MM.1S (cell line): ENCODE results near the gene EXOC4.

Experiments used
- DNase-seq: peaks from one replicate; pipeline ENCODE4 v3.0.0-alpha.2; 2015
- H2AFZ ChIP-seq: fragments of 300-600 bp; sonication (generic); 2 replicates; pipeline ENCODE4 v1.6.0; 2016; ENCODE audit warnings: antibody characterized with exemption, low read length
- H3F3A ChIP-seq: fragments of 300-600 bp; sonication (generic); 2 replicates; pipeline ENCODE4 v1.6.1; 2016; ENCODE audit warnings: mild to moderate bottlenecking, antibody characterized with exemption, low read length, moderate library complexity, mixed read lengths; ENCODE audit not compliant: insufficient read depth
- H3K27ac ChIP-seq: fragments of 300-600 bp; sonication (generic); 2 replicates; pipeline ENCODE4 v1.5.1; 2016; ENCODE audit warnings: mild to moderate bottlenecking, low read length
- H3K27me3 ChIP-seq: fragments of 300-600 bp; sonication (generic); replicated peaks from 2 replicates; pipeline ENCODE4 v1.6.0; 2016; ENCODE audit warnings: low read length; ENCODE audit not compliant: insufficient read depth
- H3K36me3 ChIP-seq: fragments of 300-600 bp; sonication (generic); replicated peaks from 2 replicates; pipeline ENCODE4 v1.6.1; 2016; ENCODE audit warnings: mild to moderate bottlenecking, low read length, mixed read lengths; ENCODE audit not compliant: insufficient read depth
- H3K4me1 ChIP-seq: fragments of 300-600 bp; sonication (generic); 2 replicates; pipeline ENCODE4 v1.6.1; 2016; ENCODE audit warnings: low read length, mixed read lengths
- H3K4me2 ChIP-seq: fragments of 300-600 bp; sonication (generic); 2 replicates; pipeline ENCODE4 v1.6.0; 2016; ENCODE audit warnings: low read depth, low read length
- H3K4me3 ChIP-seq: fragments of 300-600 bp; sonication (generic); 2 replicates; pipeline ENCODE4 v1.5.1; 2016; ENCODE audit warnings: low read length, mixed read lengths
- H3K79me2 ChIP-seq: fragments of 300-600 bp; sonication (generic); 2 replicates; pipeline ENCODE4 v1.6.1; 2016; ENCODE audit warnings: mixed run types, low read length, mixed read lengths
- H3K9ac ChIP-seq: fragments of 300-600 bp; sonication (generic); 2 replicates; pipeline ENCODE4 v1.6.1; 2016; ENCODE audit warnings: low read length, mixed read lengths
- H3K9me2 ChIP-seq: fragments of 300-600 bp; sonication (generic); replicated peaks from 2 replicates; pipeline ENCODE4 v1.6.1; 2016; ENCODE audit warnings: mild to moderate bottlenecking, low read length, mixed read lengths; ENCODE audit not compliant: insufficient read depth
- H3K9me3 ChIP-seq: fragments of 300-600 bp; sonication (generic); replicated peaks from 2 replicates; pipeline ENCODE4 v1.6.1; 2016; ENCODE audit warnings: mild to moderate bottlenecking, low read length, mixed read lengths; ENCODE audit not compliant: insufficient read depth
- H4K20me1 ChIP-seq: fragments of 300-600 bp; sonication (generic); 2 replicates; pipeline ENCODE4 v1.6.1; 2016; ENCODE audit warnings: mild to moderate bottlenecking, low read length, moderate library complexity, mixed read lengths; ENCODE audit not compliant: insufficient read depth
- CTCF ChIP-seq: fragments of 300-600 bp; sonication (generic); IDR thresholded peaks from 2 replicates; pipeline ENCODE4 v1.5.1; 2016; ENCODE audit warnings: antibody characterized with exemption, low read length, mixed read lengths
- EZH2 ChIP-seq: fragments of 300-600 bp; sonication (generic); optimal IDR thresholded peaks from 2 replicates; pipeline ENCODE3; 2017; ENCODE audit warnings: low read depth, mild to moderate bottlenecking, antibody characterized with exemption, low read length, mixed read lengths
- EZH2phosphoT487 ChIP-seq: fragments of 300-600 bp; sonication (generic); IDR thresholded peaks from 2 replicates; pipeline ENCODE4 v1.6.1; 2018; ENCODE audit warnings: antibody characterized with exemption, low read length

Gene EXOC4

GRCh38 chr7:133550145-133550544 is 297.3 kb downstream of the EXOC4 start:
- H3K9ac ChIP-seq: no peak overlapping the region
- no peaks in the 10 kb centered on the region for H4K20me1 ChIP-seq
- H3K36me3 ChIP-seq: no peaks in the 10 kb centered on the region
- TF ChIP-seq EZH2 (no peak), EZH2phosphoT487 (no peak), CTCF (no peak)
- H2AFZ ChIP-seq: no peak overlapping the region
- H3K27ac ChIP-seq: no peak overlapping the region
- no peaks in the 10 kb centered on the region for H3K9me3 ChIP-seq
- DNase-seq: no peak
- no peaks in the 10 kb centered on the region for H3K27me3 ChIP-seq
- no peak overlapping the region for H3K4me3 ChIP-seq
- H3K9me2 ChIP-seq: no peaks in the 10 kb centered on the region
- no peaks in the 10 kb centered on the region for H3F3A ChIP-seq
- no peaks in the 10 kb centered on the region for H3K79me2 ChIP-seq
- no peaks in the 10 kb centered on the region for H3K4me1 ChIP-seq
- no peak overlapping the region for H3K4me2 ChIP-seq

GRCh38 chr7:133550811-133551210 is 297.9 kb downstream of the EXOC4 start:
- H4K20me1 ChIP-seq: no peaks in the 10 kb centered on the region
- H3K4me2 ChIP-seq: no peak overlapping the region
- H3K9me3 ChIP-seq: no peaks in the 10 kb centered on the region
- no peak overlapping the region for H3K27ac ChIP-seq
- H2AFZ ChIP-seq: no peak overlapping the region
- H3K36me3 ChIP-seq: no peaks in the 10 kb centered on the region
- H3K79me2 ChIP-seq: no peaks in the 10 kb centered on the region
- no peaks in the 10 kb centered on the region for H3K4me1 ChIP-seq
- no peaks in the 10 kb centered on the region for H3K9me2 ChIP-seq
- H3F3A ChIP-seq: no peaks in the 10 kb centered on the region
- no peaks in the 10 kb centered on the region for H3K27me3 ChIP-seq
- DNase-seq: no peak
- H3K9ac ChIP-seq: no peak overlapping the region
- TF ChIP-seq CTCF: no peak
- no peak for TF ChIP-seq EZH2phosphoT487
- no peak for TF ChIP-seq EZH2
- H3K4me3 ChIP-seq: no peak overlapping the region

GRCh38 chr7:133551466-133551865 is 298.6 kb downstream of the EXOC4 start:
- H3K79me2 ChIP-seq: no peaks in the 10 kb centered on the region
- no peak overlapping the region for H3K4me3 ChIP-seq
- H3K9me3 ChIP-seq: no peaks in the 10 kb centered on the region
- H4K20me1 ChIP-seq: no peaks in the 10 kb centered on the region
- H3K27me3 ChIP-seq: no peaks in the 10 kb centered on the region
- no peaks in the 10 kb centered on the region for H3K9me2 ChIP-seq
- no peak for DNase-seq
- no peak overlapping the region for H3K9ac ChIP-seq
- H3K4me1 ChIP-seq: no peaks in the 10 kb centered on the region
- no peak overlapping the region for H3K27ac ChIP-seq
- H3K4me2 ChIP-seq: no peak overlapping the region
- H3K36me3 ChIP-seq: no peaks in the 10 kb centered on the region
- H2AFZ ChIP-seq: no peak overlapping the region
- TF ChIP-seq CTCF (no peak), EZH2 (no peak), EZH2phosphoT487 (no peak)
- H3F3A ChIP-seq: no peaks in the 10 kb centered on the region

- Histone ChIP-seq H3K4me3 (no peak overlapping the region), H3K4me1 (no peaks in the 10 kb centered on the region), H3F3A (no peaks in the 10 kb centered on the region), H3K4me2 (no peak overlapping the region), H3K9me3 (no peaks in the 10 kb centered on the region), H3K9me2 (no peaks in the 10 kb centered on the region), H3K9ac (no peak overlapping the region), H4K20me1 (no peaks in the 10 kb centered on the region), H2AFZ (no peak overlapping the region), H3K36me3 (no peaks in the 10 kb centered on the region), H3K79me2 (no peaks in the 10 kb centered on the region), H3K27ac (no peak overlapping the region), H3K27me3 (no peaks in the 10 kb centered on the region)
- DNase-seq: no peak
- TF ChIP-seq EZH2phosphoT487 (no peak), EZH2 (no peak), CTCF (no peak)
Observed at GRCh38 chr7:133552079-133552478, 299.2 kb downstream of the EXOC4 start.
